HEK293 (cell line): ENCODE results near the gene ROS1.

Source experiments
- GLI2 ChIP-seq: fragments of 450-650 bp; formaldehyde crosslinking; IDR thresholded peaks from 2 replicates; pipeline ENCODE4; 2017; ENCODE audit warnings: missing biosample characterization, missing genetic modification characterization, low read depth, borderline replicate concordance
- HOXA7 ChIP-seq: sonication (generic); formaldehyde crosslinking; IDR thresholded peaks from 2 replicates; pipeline ENCODE4 v1.8.1; 2022; ENCODE audit warnings: missing genetic modification reagents, borderline replicate concordance
- IKZF3 ChIP-seq: fragments of 450-650 bp; IDR thresholded peaks from 2 replicates; pipeline ENCODE4 v1.5.0; 2018; ENCODE audit warnings: missing biosample characterization, mild to moderate bottlenecking, missing genetic modification characterization, moderate library complexity
- ZBTB17 ChIP-seq: fragments of 450-650 bp; formaldehyde crosslinking; IDR thresholded peaks from 2 replicates; pipeline ENCODE4 v1.5.1; 2016; ENCODE audit warnings: missing biosample characterization, missing genetic modification characterization
- ZBTB48 ChIP-seq: fragments of 450-650 bp; formaldehyde crosslinking; IDR thresholded peaks from 2 replicates; pipeline ENCODE4 v1.5.1; 2016; ENCODE audit warnings: missing biosample characterization, missing genetic modification characterization
- ZBTB8A ChIP-seq: fragments of 450-650 bp; formaldehyde crosslinking; IDR thresholded peaks from 2 replicates; pipeline ENCODE4 v1.5.1; 2016; ENCODE audit warnings: missing biosample characterization, missing genetic modification characterization
- ZFP3 ChIP-seq: fragments of 450-650 bp; formaldehyde crosslinking; IDR thresholded peaks from 2 replicates; pipeline ENCODE4 v1.5.1; 2016; ENCODE audit warnings: low read depth, missing biosample characterization, missing genetic modification characterization
- ZNF10 ChIP-seq: fragments of 450-650 bp; formaldehyde crosslinking; IDR thresholded peaks from 2 replicates; pipeline ENCODE4 v1.5.1; 2017; ENCODE audit warnings: missing biosample characterization, missing genetic modification characterization
- ZNF114 ChIP-seq: fragments of 450-650 bp; formaldehyde crosslinking; IDR thresholded peaks from 2 replicates; pipeline ENCODE4 v1.5.0; 2017; ENCODE audit warnings: missing biosample characterization, missing genetic modification characterization
- ZNF2 ChIP-seq: fragments of 450-650 bp; formaldehyde crosslinking; IDR thresholded peaks from 2 replicates; pipeline ENCODE4 v1.5.1; 2016; ENCODE audit warnings: missing biosample characterization, missing genetic modification characterization
- ZNF221 ChIP-seq: fragments of 450-650 bp; formaldehyde crosslinking; IDR thresholded peaks from 2 replicates; pipeline ENCODE4 v1.5.1; 2017; ENCODE audit warnings: missing biosample characterization, missing genetic modification characterization, borderline replicate concordance
- ZNF266 ChIP-seq: fragments of 450-650 bp; formaldehyde crosslinking; IDR thresholded peaks from 2 replicates; pipeline ENCODE4 v1.5.1; 2016; ENCODE audit warnings: missing biosample characterization, missing genetic modification characterization, low read depth
- ZNF335 ChIP-seq: fragments of 450-650 bp; formaldehyde crosslinking; conservative IDR thresholded peaks from 2 replicates; pipeline ENCODE4 v1.5.1; 2016; ENCODE audit warnings: missing biosample characterization, missing genetic modification characterization
- ZNF37A ChIP-seq: fragments of 450-650 bp; IDR thresholded peaks from 2 replicates; pipeline ENCODE4 v1.5.1; 2018; ENCODE audit warnings: missing biosample characterization, missing genetic modification characterization
- ZNF596 ChIP-seq: fragments of 450-650 bp; IDR thresholded peaks from 2 replicates; pipeline ENCODE4 v1.5.0; 2018; ENCODE audit warnings: missing biosample characterization, mild to moderate bottlenecking, missing genetic modification characterization, moderate library complexity
- ZNF621 ChIP-seq: fragments of 450-650 bp; formaldehyde crosslinking; IDR thresholded peaks from 2 replicates; pipeline ENCODE4 v1.5.1; 2017; ENCODE audit warnings: missing biosample characterization, missing genetic modification characterization
- ZNF660 ChIP-seq: fragments of 450-650 bp; IDR thresholded peaks from 2 replicates; pipeline ENCODE4 v1.5.1; 2018; ENCODE audit warnings: missing biosample characterization, mild to moderate bottlenecking, missing genetic modification characterization
- ZNF777 ChIP-seq: fragments of 450-650 bp; formaldehyde crosslinking; IDR thresholded peaks from 2 replicates; pipeline ENCODE4 v1.5.1; 2017; ENCODE audit warnings: missing biosample characterization, missing genetic modification characterization, borderline replicate concordance
- ZNF792 ChIP-seq: fragments of 450-650 bp; formaldehyde crosslinking; IDR thresholded peaks from 2 replicates; pipeline ENCODE4 v1.5.1; 2016; ENCODE audit warnings: missing biosample characterization, missing genetic modification characterization
- TF ChIP-seq, protein P1 (sequence below): fragments of 450-650 bp; formaldehyde crosslinking; IDR thresholded peaks from 2 replicates; pipeline ENCODE4 v1.5.1; 2016; ENCODE audit warnings: missing biosample characterization, missing genetic modification characterization
- TF ChIP-seq, protein P2 (sequence below): fragments of 450-650 bp; formaldehyde crosslinking; IDR thresholded peaks from 2 replicates; pipeline ENCODE4 v1.5.1; 2016; ENCODE audit warnings: missing biosample characterization, missing genetic modification characterization
- TF ChIP-seq, protein P3 (sequence below): fragments of 450-650 bp; formaldehyde crosslinking; IDR thresholded peaks from 2 replicates; pipeline ENCODE4; 2016; ENCODE audit warnings: missing biosample characterization, missing genetic modification characterization
- TF ChIP-seq, protein P4 (sequence below): fragments of 450-650 bp; formaldehyde crosslinking; IDR thresholded peaks from 2 replicates; pipeline ENCODE4 v1.5.1; 2017; ENCODE audit warnings: missing biosample characterization, mild to moderate bottlenecking, missing genetic modification characterization, moderate library complexity
- TF ChIP-seq, protein P5 (sequence below): fragments of 450-650 bp; formaldehyde crosslinking; IDR thresholded peaks from 2 replicates; pipeline ENCODE4 v1.5.1; 2016; ENCODE audit warnings: missing biosample characterization, missing genetic modification characterization
- TF ChIP-seq, protein P6 (sequence below): fragments of 450-650 bp; formaldehyde crosslinking; IDR thresholded peaks from 2 replicates; pipeline ENCODE4 v1.5.1; 2017; ENCODE audit warnings: missing biosample characterization, missing genetic modification characterization
- TF ChIP-seq, protein P7 (sequence below): fragments of 450-650 bp; IDR thresholded peaks from 2 replicates; pipeline ENCODE4 v1.5.1; 2018; ENCODE audit warnings: missing biosample characterization, missing genetic modification characterization
- TF ChIP-seq, protein P8 (sequence below): fragments of 450-650 bp; IDR thresholded peaks from 2 replicates; pipeline ENCODE4 v1.5.1; 2018; ENCODE audit warnings: missing biosample characterization, mild to moderate bottlenecking, missing genetic modification characterization

The ROS1 gene

DNA sequence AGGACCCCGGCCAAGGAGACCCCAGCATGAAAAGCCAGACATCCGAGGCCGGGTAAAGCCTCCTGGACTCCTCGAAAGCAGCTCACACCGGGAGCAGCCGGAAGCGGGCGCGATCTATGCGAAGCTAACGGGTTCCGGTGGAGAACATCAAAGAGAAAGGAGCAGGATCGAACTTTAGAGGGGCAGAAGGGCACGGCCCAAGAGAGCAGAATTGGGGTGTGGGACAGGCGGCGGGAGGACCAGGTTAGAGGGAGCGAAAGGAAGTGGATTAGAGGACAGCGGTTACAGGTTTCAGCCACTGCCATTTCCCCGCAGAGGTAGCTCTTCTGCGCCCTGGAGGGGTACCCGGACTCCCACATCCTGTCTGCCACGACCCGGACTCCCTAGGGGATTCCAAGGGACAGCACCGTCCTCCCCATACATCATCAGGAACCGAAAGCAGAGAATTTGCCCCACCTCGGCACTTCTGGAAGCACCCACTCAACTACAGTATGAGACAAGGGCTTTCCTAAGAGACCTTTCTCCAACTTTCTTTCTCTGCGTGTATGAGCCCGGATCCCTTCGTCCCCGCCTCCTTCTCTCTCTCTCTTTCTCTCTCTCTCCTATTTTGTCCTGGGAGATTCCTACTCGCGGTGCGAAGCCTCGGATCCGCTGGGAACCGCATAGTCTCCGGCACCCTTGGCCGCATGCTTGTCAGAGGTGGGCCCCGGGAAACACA, 160.9 kb downstream of the ROS1 start (continued):
- peak; percentile 53 for TF ChIP-seq ZNF10 (tag by site-specific recombination)
- TF ChIP-seq ZNF596 (tag by site-specific recombination) = peak; percentile 72
- peak; percentile 36 for TF ChIP-seq ZNF335 (tag by site-specific recombination)
- TF ChIP-seq ZNF621 (tag by site-specific recombination) = no peak
- peak; percentile 28; the same call in 1 of the 2 replicates for TF ChIP-seq ZBTB17 (tag by site-specific recombination)
- TF ChIP-seq ZNF266 = no peak
- TF ChIP-seq, protein P1, sequence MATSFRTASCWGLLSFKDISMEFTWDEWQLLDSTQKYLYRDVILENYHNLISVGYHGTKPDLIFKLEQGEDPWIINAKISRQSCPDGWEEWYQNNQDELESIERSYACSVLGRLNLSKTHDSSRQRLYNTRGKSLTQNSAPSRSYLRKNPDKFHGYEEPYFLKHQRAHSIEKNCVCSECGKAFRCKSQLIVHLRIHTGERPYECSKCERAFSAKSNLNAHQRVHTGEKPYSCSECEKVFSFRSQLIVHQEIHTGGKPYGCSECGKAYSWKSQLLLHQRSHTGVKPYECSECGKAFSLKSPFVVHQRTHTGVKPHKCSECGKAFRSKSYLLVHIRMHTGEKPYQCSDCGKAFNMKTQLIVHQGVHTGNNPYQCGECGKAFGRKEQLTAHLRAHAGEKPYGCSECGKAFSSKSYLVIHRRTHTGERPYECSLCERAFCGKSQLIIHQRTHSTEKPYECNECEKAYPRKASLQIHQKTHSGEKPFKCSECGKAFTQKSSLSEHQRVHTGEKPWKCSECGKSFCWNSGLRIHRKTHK = no peak
- TF ChIP-seq, protein P2, sequence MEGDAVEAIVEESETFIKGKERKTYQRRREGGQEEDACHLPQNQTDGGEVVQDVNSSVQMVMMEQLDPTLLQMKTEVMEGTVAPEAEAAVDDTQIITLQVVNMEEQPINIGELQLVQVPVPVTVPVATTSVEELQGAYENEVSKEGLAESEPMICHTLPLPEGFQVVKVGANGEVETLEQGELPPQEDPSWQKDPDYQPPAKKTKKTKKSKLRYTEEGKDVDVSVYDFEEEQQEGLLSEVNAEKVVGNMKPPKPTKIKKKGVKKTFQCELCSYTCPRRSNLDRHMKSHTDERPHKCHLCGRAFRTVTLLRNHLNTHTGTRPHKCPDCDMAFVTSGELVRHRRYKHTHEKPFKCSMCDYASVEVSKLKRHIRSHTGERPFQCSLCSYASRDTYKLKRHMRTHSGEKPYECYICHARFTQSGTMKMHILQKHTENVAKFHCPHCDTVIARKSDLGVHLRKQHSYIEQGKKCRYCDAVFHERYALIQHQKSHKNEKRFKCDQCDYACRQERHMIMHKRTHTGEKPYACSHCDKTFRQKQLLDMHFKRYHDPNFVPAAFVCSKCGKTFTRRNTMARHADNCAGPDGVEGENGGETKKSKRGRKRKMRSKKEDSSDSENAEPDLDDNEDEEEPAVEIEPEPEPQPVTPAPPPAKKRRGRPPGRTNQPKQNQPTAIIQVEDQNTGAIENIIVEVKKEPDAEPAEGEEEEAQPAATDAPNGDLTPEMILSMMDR (tag by site-specific recombination) = no peak
- TF ChIP-seq, protein P3, sequence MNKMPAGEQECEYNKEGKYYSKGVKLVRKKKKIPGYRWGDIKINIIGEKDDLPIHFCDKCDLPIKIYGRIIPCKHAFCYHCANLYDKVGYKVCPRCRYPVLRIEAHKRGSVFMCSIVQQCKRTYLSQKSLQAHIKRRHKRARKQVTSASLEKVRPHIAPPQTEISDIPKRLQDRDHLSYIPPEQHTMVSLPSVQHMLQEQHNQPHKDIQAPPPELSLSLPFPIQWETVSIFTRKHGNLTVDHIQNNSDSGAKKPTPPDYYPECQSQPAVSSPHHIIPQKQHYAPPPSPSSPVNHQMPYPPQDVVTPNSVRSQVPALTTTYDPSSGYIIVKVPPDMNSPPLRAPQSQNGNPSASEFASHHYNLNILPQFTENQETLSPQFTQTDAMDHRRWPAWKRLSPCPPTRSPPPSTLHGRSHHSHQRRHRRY (tag by site-specific recombination) = no peak
- TF ChIP-seq ZNF114 = no peak
- TF ChIP-seq, protein P4, sequence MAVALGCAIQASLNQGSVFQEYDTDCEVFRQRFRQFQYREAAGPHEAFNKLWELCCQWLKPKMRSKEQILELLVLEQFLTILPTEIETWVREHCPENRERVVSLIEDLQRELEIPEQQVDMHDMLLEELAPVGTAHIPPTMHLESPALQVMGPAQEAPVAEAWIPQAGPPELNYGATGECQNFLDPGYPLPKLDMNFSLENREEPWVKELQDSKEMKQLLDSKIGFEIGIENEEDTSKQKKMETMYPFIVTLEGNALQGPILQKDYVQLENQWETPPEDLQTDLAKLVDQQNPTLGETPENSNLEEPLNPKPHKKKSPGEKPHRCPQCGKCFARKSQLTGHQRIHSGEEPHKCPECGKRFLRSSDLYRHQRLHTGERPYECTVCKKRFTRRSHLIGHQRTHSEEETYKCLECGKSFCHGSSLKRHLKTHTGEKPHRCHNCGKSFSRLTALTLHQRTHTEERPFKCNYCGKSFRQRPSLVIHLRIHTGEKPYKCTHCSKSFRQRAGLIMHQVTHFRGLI (tag by site-specific recombination) = no peak
- TF ChIP-seq, protein P5, sequence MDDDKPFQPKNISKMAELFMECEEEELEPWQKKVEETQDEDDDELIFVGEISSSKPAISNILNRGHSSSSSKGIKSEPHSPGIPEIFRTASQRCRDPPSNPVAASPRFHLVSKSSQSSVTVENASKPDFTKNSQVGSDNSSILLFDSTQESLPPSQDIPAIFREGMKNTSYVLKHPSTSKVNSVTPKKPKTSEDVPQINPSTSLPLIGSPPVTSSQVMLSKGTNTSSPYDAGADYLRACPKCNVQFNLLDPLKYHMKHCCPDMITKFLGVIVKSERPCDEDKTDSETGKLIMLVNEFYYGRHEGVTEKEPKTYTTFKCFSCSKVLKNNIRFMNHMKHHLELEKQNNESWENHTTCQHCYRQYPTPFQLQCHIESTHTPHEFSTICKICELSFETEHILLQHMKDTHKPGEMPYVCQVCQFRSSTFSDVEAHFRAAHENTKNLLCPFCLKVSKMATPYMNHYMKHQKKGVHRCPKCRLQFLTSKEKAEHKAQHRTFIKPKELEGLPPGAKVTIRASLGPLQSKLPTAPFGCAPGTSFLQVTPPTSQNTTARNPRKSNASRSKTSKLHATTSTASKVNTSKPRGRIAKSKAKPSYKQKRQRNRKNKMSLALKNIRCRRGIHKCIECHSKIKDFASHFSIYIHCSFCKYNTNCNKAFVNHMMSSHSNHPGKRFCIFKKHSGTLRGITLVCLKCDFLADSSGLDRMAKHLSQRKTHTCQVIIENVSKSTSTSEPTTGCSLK = no peak
- TF ChIP-seq, protein P6, sequence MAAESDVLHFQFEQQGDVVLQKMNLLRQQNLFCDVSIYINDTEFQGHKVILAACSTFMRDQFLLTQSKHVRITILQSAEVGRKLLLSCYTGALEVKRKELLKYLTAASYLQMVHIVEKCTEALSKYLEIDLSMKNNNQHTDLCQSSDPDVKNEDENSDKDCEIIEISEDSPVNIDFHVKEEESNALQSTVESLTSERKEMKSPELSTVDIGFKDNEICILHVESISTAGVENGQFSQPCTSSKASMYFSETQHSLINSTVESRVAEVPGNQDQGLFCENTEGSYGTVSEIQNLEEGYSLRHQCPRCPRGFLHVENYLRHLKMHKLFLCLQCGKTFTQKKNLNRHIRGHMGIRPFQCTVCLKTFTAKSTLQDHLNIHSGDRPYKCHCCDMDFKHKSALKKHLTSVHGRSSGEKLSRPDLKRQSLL (tag by site-specific recombination) = no peak
- TF ChIP-seq ZNF777 (tag by site-specific recombination) = 0 out of 2 replicates have a peak, but pooled peaks have one; percentile 34
- 0 out of 2 replicates have a peak, but pooled peaks have one; percentile 13 for TF ChIP-seq ZNF2 (tag by site-specific recombination)
- no peak for TF ChIP-seq GLI2 (tag by site-specific recombination)
- no peak for TF ChIP-seq ZNF37A
- no peak for TF ChIP-seq ZNF660 (tag by site-specific recombination)
- peak; percentile 36; the same call in 1 of the 2 replicates for TF ChIP-seq ZBTB8A (tag by site-specific recombination)
- TF ChIP-seq ZNF221 (tag by site-specific recombination) = no peak
- 0 out of 2 replicates have a peak, but pooled peaks have one; percentile 8 for TF ChIP-seq IKZF3 (tag by site-specific recombination)
- no peak for TF ChIP-seq ZFP3 (tag by site-specific recombination)
- TF ChIP-seq ZNF792 (tag by site-specific recombination) = no peak
- no peak; the same call in 1 of the 2 replicates for TF ChIP-seq ZBTB48 (tag by site-specific recombination)
- no peak for TF ChIP-seq HOXA7
- TF ChIP-seq, protein P7, sequence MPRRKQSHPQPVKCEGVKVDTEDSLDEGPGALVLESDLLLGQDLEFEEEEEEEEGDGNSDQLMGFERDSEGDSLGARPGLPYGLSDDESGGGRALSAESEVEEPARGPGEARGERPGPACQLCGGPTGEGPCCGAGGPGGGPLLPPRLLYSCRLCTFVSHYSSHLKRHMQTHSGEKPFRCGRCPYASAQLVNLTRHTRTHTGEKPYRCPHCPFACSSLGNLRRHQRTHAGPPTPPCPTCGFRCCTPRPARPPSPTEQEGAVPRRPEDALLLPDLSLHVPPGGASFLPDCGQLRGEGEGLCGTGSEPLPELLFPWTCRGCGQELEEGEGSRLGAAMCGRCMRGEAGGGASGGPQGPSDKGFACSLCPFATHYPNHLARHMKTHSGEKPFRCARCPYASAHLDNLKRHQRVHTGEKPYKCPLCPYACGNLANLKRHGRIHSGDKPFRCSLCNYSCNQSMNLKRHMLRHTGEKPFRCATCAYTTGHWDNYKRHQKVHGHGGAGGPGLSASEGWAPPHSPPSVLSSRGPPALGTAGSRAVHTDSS (tag by site-specific recombination) = no peak
- TF ChIP-seq, protein P8, sequence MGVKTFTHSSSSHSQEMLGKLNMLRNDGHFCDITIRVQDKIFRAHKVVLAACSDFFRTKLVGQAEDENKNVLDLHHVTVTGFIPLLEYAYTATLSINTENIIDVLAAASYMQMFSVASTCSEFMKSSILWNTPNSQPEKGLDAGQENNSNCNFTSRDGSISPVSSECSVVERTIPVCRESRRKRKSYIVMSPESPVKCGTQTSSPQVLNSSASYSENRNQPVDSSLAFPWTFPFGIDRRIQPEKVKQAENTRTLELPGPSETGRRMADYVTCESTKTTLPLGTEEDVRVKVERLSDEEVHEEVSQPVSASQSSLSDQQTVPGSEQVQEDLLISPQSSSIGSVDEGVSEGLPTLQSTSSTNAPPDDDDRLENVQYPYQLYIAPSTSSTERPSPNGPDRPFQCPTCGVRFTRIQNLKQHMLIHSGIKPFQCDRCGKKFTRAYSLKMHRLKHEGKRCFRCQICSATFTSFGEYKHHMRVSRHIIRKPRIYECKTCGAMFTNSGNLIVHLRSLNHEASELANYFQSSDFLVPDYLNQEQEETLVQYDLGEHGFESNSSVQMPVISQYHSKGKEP = no peak
